ENCODE results near the gene HSCB.
"Not testable (repeated sequence)": the region's sequence is repeated elsewhere in the genome, so short reads cannot be mapped to it uniquely, and the experiment has no call there.

The HSCB gene

DNA sequence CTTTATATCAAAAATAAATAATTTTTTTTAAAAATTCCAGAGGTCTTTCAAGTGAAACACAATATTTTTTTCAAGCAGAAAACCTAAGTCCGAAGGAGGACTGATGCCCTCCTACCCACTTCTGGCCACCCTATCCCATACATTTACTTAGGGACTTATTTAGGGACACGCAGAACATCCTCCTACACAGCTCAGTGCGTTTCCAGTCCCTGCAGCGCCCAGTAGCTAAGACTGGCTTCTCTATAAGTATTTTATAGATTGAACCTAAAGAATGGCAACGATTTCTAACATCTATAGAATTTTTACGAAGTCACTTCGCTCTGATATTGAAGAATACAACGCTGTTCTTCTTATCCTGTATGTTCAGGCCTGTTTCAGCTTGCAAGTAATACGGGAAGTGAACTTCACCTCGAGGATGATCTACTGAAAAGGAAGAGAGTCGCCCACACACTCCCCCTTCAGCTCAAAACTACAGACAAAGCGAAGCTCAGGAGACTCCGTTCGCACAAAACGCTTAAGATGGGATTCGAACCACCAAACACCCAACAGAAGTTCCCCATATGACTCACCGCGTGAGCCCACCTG is 547 bp upstream of the HSCB start:
- no peak for DNase-seq

DNA sequence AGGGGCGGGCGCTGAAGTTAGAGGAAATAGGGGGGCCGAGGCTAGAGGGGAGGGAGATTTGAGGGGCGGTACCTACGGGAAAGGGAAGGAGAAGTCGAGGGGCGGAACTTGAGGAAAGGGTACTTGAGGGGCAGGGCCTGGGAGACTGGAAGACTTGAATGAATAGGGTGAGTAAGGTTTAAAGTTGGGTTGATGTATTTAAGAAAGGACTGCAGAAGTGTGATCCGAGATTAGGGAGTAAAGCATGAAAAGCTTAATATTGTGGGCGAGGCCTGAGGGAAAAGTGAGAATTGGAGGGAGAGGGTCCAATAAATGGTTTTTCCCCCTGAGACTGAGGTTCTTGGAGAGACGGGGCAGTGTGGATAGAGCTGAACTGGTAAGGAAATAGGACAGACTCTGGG is 723 bp downstream of the HSCB start:
- DNase-seq: no peak

DNA sequence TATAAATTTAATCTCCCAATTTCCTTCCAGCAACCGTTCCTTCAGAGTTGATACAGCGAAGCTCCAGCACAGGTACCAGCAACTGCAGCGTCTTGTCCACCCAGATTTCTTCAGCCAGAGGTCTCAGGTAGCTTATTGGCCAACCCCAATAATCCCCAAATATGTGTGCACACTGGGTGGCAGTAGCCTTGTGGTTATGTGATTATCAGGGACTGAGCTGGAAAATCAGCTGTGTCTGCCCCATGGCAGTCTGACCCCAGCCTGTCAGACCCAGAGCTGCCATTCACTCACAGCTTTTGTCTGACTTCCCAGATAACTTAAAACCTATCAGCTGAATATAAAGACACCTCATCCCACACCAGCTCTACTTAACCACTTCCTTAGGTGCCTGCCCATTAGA is 2.0 kb downstream of the HSCB start:
- DNase-seq: no peak

DNA sequence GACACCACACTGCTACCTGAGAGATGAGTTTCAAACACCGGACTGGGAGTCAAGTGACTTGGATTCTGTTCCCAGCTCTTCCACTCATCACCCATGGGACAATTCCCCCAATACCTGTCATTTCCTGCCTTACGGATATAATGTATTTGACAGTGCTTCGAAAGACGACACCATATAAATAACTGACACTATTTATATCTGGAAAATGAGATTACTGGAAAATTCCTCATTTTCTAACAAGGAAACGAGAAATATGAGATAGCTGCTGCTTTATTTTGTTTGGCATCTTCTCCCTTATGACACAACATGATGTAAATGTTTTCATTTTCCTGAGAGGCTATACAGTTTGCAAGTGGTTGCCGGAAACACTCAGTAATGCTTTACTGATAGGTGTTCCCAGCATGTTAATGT is 8.6 kb downstream of the HSCB start:
- DNase-seq: no peak

DNA sequence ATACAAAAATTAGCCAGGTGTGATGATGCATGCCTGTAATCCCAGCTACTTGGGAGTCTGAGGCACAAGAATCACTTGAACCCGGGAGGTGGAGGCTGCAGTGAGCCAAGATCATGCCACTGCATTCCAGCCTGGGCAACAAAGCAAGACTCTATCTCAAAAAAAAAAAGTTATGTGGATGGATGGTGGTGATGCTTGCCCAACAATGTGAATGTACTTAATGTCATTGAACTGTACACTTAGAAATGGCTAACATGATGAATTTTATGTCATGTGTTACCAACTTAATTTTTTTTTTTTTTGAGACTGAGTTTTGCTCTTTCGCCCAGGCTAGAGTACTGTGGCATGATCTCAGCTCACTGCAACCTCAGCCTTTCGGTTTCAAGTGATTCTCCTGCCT is 12.7 kb downstream of the HSCB start:
- DNase-seq: not testable (repeated sequence)

DNA sequence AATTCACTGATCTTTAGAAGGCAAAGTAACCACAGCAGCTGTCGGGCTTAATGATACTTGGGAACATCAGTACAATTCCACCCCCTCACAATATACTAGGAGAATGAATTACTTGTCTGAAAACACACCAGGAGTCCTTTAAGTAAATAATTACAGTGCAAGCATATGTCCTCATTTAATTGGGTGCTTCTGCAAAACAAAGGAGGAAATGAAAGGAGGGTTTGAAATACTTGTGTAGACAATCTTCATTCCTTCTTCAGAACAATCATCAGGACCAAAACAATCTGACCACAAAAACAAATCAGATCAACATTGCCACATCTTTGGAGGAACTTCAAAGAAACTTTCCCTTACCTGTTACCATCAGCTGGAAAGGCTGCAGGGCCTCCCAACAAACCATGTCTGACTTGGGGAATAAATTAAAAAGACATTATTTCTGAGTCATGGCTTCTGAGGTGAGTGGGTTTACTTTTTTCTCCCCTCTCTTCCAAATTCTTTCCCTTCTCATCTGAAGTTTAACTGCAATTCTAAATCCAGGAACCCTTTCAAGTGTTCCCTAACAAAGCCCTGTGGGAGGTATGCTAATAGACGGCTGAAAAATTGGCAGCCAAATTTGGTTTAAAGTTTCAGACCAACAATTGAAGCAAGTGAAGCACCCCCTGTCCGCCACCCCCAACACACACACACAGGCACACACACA is 18.2 kb downstream of the HSCB start:
- DNase-seq: peak in 2 of 3 donors; percentile 30 to 36

DNA sequence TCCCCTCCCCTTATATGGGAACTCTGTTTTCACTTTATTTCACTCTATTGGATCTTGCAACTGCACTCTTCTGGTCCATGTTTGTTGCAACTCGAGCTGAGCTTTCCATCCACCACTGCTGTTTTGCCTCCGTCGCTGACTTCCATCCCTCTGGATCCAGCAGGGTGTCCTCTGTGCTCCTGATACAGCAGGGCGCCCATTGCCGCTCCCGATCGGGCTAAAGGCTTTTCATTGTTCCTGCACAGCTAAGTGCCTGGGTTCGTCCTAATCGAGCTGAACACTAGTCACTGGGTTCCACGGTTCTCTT is 19.6 kb downstream of the HSCB start:
- no peak for DNase-seq

DNA sequence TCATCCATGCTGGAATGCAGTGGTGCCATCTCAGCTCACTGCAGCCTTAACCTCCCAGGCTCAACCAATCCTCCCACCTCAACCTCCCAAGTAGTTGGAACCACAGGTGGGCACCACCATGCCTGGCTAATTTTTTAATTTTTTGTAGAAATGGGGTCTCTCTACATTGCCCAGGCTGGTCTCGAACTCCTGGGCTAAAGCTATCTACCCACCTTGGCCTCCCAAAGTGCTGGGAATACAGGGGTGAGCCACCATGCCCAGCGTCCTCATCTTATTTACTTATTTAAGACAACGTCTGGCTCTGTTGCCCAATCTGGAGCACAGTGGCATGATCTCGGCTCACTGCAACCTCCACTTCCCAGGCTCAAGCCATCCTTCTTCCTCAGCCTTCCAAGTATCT is 20.2 kb downstream of the HSCB start:
- DNase-seq: not testable (repeated sequence)

DNA sequence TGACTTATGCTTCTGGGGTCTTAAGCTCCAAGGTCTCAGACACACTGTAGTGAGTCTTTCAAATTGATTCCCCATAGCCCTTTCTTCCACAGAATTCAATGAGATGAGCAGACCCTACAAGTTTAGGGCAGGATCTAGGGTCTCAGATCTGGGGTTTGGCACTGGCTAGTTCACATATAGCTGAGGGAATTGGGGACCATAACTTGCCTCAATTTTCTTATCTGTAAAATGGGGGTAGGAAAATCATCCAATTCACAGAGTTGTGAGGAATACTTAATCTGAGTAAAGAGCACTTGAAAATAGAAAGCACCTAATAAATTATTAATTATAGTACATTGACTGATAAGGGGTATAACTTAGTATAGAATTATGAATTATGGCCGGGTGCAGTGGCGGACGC is 24.8 kb downstream of the HSCB start:
- no peak for DNase-seq

DNA sequence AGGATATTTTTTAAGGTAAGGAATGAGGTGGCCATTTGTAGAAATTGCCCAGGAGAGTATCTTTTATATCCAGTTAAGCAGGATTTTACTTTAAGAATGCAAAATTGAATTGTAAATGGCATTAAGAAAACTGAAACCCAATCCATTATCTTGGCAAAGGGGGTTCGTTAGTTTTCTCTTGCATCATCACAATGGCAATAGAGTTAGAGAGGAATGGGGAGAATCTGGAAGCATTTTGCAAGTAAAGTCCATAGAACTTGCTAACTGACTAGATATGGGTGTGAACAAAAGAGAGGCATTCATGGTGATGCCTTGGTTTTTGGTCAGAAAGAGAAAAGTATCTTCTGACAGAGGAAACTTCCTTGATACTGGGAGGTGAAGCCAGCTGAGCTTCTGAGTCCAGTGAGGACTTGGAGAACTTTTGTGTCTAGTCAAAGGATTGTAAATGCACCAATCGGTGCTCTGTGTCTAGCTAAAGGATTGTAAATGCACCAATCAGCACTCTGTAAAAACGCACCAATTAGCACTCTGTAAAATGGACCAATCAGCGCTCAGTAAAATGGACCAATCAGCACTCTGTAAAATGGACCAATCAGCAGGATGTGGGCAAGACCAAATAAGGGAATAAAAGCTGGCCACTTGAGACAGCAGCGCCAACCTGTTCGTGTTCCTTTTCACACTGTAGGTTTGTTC is 27.0 kb downstream of the HSCB start:
- no peak for DNase-seq

DNA sequence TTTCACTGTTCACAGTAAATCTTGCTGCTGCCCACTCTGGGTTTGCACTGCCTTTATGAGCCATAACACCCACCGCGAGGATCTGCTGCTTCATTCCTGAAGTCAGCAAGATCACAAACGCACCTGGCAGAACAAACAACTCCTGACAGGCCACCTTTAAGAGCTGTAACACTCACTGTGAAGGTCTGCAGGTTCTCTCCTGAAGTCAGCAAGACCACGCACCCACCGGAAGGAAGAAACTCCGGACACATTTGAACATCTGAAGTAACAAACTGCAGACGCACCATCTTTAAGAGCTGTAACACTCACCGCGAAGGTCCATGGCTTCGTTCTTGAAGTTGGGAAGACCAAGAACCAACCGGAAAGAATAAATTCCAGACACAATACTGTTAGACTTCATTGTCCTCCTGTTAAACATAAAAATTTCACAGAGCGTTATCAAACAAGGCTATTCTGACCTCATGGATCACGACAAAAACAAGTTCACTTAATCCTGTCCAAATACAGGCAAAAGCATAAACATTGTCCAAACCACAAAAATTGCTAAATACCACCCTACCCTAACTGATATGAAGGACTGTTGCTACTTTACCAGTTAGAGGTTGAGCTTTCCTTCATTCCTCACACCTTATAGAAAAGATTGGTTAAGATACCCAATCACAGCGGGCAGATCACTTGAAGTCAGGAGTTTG is 27.7 kb downstream of the HSCB start:
- DNase-seq: no peak

DNA sequence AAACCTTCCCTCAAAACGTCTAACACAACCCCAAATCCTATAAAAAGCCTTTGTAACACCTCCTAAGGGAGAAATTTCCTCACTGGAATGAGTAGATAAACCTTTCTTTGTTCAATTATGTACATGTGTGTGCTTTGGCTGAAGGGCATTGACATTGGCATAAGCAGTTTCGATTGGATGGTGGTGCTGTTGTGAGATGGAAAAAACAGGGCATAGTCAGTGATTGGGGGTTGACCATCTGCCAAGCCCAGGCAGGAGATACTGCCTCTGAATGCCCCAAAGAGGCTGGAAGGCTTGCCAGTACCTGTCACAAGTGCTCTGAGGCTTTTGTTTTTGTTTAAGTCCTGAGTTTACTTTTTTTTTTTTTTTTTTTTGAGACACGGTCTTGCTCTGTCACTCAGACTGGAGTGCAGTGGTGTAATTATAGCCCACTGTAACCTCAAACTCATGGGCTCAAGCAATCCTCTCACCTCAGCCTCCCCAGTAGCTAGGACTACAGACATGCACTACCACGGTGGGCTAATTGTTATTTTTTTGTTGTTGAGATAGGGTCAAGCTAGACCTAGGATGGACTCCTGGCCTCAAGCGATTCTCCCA is 29.5 kb downstream of the HSCB start:
- DNase-seq: no peak

DNA sequence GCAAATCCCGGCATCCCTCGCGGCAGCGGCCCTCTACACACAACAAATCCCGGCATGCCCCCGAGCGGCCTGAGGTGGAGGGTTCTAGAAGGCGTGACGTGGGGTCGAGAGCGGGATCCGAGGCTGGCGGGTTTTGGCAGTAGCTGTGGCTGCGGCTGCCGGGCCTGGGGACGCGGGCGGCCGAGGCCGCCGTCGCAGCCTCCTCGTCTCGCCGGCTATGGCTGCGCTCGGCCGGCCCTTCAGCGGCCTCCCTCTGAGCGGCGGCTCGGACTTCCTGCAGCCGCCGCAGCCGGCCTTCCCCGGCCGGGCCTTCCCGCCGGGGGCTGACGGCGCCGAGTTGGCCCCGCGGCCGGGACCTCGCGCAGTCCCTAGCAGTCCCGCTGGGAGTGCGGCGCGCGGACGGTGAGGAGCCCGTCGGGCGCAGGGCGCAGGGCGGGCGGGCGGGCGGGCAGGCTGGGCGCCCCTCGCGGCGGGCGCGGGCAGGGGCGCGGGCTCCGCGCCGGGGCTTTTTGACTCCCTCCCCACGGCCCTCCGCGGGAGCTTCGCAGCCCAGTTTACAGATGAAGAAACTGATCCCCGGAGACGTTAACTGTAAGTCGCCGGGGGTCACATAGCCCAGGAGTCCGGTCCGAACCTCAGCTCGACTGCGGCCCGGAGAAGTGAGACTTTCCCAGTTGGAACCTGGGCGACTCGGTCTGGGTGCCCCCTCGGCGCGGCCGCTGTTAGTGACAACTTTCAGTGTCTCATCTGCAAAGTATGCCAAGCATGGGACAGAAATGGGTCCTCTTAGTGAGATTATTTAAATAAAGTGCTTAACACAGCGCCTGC is 31.0 kb downstream of the HSCB start, which contains the start of gene CCDC117:
TSS of gene CCDC117 (plus strand) at position 63 of the 828 bp plus-strand sequence. CDS start at position 218, 155 bp downstream.
- DNase-seq: peak; percentile 95 to 97 (median 96)

DNA sequence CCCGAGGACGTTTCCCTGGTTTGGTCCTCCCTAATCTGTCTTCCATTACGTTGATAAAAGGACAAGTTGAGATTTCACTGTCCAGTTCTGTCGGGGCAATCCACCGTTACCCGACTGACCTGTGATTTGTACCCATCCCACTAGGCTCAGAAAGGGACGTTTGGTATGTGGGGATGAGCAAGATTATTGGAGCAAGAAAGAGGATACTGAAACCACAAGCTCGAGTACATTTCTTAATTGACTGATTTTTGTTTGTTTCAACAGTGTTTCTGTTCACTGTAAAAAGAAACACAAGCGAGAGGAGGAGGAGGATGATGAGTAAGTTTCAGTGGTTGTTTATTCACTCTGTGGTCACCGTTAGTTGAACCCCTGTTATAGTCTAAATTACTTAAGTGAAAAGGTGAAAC is 31.6 kb downstream of the HSCB start:
- DNase-seq: peak; percentile 59 to 83 (median 67)

DNA sequence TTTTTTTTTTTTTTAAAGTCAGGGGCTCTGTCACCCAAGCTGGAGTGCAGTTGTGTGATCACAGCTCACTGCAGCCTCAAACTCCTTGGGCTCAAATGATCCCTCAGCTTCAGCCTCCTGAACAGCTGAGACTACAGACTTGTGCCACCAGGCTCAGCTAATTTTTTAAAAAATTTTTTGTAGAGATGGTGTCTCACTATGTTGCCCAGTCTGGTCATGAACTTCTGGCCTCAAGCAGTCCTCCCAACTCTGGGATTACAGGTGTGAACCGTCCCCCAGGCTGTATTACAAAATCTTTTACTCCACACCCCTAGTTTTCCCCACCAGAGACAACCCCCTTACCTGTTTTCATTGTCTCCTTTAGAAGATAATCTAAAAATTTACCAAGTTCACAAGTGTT is 32.5 kb downstream of the HSCB start:
- no peak for DNase-seq

DNA sequence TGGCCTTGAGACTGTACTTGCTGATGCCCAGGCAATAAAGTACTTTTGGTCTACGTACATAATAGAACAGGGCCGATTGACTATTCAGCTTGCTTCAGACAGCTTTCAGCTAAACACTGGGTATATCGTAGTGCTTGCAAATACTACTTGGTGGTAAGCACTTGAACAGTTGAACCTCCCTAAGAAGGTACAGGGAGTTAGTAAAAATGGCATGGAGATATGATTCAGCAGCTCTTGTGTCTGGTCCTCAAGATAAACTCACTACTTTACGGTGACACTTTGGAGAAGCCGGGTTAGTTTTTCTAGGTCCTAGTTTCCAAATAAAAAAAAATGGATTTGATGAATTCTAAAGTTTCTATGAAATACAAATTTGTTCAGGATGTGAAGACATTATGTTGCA is 38.0 kb downstream of the HSCB start:
- no peak for DNase-seq

DNA sequence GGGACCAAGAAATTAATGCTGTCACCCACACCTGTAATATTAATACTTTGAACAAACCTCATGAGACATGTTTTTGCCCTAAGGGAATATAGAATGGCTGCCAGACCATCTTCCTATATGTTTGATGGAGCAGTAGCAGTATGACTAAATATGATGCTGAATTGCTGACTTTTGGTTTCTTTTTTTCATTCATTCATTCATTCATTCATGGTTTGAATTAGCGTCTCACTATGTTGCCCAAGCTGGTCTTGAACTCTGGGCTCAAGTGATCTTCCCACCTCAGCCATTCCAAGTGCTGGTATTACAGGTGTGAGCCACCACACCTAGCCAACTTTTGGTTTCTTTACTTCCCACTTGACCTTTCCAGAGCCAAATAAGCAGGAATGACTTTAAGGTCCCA is 38.5 kb downstream of the HSCB start:
- no peak for DNase-seq

DNA sequence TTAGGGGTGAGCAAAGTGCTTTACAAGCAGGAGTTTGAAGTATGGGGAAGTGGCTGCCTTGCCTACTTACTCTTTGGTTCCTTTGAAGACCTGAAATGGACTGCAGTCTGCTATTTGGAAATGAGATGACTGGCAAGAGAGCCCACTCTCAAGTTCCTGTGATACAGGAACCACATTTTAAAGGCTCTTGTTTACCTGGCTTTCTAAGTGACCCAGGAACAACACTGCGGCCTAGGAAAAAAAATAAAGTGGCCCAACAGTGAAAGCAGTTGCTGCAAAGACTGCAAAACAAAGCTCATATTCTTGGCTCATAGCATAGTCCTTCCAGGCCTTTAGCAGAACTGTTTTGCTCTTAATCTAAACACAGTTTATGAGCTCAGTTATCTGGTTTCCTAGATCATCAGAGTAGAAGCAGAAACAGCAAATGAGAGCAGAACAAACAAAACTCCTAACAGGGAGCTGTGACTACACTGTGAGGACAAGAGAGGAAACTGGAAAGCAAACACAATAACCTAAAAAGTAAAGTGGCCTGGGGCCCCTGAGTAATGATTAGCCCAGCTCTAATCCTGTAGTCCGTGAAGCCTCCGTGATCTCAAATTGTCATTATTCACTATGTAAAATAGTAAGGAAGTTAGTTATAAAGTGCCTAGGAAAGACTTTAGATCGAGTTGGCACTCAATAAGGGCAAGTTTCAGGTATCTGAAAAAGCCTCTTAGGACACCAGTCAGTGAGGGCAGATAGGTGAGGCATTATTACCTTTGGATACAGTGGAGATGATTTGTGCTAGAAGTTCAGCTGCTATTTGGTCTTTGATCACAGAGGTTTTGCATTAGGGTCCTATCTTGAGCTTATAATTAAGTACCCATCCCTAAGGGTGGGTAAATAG is 42.2 kb downstream of the HSCB start:
- DNase-seq: no peak

DNA sequence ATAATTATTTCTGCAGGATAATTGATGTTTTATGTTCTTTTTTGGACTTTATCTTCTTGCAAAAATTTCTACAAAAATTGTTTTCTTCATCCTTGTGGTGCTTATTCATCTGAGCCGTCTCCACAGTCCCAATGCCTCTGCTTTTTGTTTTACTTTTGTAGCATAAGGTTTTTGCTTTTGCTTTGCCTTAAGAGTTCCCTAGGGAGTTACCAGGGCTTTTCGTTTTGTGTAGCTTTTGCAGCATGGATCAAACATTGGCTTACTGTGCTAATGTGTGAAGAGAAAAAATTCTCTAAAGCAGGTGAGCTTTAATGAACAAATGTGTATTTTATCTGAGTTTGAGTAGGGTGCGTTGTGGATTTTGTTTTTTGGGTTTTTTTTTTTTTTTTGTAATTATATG is 46.8 kb downstream of the HSCB start:
- no peak for DNase-seq

DNA sequence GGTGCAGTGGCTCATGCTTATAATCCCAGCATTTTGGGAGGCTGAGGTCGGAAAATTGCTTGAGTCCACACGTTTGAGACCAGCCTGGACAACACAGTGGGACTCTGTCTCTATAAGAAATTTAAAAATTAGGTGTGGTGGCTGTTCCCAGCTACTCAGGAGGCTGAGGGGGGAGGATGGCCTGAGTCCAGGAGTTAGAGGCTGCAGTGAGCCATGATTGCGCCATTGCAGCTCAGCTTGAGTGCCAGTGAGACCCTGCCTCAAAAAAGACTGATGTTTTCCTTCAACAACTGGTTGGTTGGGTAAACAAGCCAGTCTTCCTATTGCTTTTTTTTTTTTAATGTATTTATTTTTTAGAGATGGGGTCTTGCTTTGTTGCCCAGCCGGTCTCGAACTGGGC is 49.3 kb downstream of the HSCB start:
- no peak for DNase-seq

DNA sequence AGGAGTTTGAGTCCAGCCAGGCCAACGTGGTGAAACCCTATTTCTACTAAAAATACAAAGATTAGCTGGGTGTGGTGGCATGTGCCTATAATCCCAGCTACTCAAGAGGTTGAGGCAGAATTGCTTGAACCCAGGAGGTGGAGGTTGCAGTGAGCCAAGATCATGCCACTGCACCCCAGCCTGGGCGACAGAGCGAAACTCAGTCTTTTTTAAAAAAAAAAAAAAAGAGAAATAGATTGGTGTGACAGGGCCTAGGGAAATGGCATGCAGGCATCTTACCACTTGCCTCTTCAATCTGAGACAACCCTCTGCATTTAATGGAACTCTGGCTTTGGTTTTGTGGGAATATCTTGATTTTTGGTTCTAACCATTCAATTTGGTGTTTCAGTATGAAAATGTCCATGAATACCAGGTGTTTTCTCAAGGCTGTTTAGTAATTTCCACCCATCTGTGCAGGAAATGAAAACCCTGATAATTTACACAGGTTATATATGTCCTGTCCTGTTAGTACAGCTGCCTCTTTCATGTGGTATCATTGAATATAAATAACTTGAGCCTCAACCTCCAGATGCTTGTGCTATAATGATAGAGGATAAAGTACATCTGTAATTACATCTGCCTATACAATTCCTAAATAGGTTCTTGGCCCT is 50.1 kb downstream of the HSCB start:
- DNase-seq: no peak

Measured in suppressor macrophage treated with lipopolysaccharide for 1 hour (primary cell).